NCI-H446 (cell line): ENCODE results near the gene AK5.
"Not testable (repeated sequence)": the region's sequence is repeated elsewhere in the genome, so short reads cannot be mapped to it uniquely, and the experiment has no call there.

Experiments used
- DNase-seq, 2 experiments: peaks; one replicate each; lab custom pipeline; 2025; lab: John Stamatoyannopoulos, UW

AK5 gene

DNA sequence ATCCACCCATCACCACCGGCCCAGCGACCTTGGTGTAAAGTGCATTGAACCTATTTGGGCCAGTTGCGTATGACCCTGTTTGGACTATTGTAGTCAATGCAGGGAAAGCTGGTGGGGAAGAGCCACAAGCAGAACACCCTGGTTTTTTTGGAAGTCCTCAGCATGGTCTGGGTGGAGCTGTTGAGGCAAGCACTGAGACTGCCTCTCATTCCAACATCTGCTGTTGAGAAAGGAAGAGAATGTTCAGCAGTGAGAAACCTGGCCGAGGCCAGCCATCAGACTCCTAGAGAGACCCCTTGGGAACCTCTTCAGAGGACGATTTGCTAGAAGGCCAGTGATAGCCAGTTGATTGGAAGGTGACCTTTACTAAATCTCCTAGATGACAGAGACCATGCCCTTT, 217.6 kb downstream of the AK5 start:
- no peak for DNase-seq

DNA sequence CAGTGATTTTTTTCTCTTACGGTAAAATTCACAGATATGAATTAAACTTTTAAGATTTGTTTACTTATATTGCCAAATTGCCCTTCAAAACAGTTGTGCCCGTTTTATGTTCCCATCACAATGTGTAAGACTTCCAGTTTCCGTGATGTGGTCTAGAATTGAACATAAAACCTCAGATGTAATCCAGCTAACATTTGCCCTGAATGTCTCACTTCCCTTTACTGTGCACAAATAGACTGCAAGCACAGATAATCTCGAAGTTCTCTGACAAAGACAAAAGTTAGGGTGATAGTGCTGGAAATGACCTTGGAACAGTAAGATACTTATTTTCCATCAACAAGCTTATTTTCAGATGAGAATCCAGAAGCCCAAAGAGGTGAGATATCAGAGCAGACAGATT, 223.2 kb downstream of the AK5 start:
- DNase-seq = no peak

DNA sequence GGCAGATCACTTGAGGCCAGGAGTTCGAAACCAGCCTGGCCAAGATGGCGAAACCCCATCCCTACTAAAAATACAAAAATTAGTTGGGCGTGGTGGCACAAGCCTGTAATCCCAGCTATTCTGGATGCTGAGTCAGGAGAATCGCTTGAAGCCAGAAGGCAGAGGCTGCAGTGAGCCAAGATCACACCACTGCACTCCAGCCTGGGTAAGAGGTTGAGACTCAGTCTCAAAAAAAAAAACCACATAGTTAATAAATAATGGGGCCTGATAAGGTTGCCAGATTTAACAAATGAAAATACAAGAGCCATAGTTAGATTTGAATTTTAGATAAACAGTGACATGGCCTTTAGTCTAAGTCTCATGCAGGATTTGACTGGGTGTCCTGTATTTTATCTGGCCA, 225.0 kb downstream of the AK5 start:
- DNase-seq = no peak

DNA sequence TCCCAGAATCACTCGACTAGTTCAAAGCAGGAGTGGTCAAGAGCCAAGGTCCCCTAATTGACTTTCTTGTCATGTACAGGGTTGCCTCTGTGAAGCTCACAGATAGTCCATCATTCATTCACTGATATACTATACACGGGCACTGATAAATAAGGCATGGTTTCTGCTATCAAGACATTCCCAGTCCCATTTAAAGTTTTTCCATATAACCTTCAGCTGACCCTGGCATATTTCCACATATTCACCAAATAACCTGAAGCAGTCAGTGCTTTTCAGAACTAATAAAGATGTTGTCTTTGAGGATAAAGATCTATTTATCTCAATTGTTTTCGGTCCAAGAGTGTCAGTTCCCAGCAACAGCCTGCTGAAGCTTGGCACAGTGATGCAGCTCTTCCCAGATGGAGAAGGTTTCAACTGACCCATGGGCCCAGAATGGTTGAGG, 227.3 kb downstream of the AK5 start:
- no peak for DNase-seq

DNA sequence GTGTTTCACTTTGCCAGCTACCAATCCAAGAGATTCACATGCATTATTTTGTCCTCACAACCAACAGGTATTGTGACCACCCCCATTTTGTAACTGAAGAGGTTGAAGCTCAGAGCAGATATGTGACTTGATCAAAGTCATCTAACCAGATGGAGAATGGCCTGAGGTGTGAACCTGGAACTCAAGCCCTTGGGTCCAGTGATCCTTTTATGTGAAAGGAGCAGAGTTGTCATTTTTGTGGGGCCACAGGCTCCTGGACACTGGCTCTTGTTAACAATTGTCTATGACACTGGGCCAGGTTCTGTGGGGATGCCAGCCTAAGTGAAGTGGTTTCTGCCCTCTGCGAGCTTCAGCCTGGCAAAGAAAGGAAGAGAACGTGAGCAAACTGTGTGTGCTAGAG, 228.1 kb downstream of the AK5 start:
- DNase-seq = no peak

DNA sequence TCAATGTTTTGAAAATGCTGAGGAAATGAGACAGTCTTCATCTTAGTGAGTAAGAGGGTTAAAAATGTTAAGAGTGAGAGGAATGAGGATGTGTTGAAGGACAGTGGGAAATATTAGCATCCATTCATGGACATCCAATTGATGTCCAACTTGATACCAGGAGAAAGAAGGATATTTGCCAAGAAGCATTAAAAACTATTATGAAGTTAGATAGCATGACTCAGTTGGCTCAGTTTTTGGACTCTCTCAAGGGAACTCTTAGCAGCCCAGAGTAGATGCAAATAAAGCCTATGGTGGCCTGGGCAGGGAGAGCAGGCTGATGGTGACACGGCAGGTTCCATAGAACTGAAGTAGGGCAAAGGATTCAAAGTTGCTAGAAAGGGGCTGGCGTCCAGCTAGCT, 229.6 kb downstream of the AK5 start:
- DNase-seq = no peak

DNA sequence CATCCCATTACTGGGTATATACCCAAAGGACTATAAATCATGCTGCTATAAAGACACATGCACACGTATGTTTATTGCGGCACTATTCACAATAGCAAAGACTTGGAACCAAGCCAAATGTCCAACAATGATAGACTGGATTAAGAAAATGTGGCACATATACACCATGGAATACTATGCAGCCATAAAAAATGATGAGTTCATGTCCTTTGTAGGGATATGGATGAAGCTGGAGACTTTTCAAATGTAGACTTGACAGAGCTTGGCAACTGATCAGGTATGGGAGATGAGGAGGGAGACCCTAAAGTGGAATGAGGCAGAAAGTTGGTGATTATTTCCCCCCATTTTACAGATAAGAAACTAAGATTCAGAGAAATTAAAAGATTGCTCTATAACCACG, 230.8 kb downstream of the AK5 start:
- not testable (repeated sequence) for DNase-seq

DNA sequence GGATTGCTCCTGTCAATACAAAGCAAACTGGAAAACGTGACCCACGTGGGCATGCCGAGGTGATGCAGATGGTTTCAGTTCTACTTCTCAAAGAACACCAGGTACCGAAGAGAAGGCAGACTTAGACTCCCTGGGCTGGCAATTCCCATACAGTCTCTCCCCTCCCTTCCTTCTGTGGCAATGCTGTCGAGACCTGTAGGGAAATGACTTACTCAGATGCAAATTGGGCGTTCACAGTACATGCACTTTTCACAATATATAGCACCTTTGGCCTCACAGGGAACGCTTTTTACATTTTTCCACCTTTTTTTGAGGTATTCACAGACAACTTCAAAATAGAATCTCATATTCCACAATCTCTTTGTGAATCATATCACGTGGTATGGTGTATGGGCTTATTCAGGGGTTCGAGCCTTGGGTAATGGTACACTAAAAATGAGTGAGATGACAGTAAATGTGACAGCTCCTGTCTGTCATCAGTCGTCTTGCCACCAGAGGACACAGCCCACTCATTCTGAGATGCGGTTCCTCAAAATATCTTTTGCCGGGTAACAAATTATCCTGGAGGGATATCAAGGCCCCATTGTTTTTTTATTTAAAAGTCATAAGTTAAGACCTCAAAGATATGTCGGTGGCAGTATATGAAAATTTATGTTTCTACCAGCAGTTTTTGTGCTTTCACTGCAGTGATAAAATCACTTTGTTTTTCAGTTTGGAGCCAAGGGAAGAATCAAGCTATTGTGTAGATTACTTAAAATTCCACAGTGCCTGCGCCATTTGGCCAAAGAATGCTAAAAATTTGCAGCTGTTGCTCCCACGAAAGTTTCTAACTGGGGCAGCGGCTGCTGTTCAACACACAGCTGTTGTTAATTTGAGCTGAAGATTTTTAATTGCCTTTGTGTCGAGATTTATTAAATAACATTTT, 232.3 kb downstream of the AK5 start:
- no peak for DNase-seq

DNA sequence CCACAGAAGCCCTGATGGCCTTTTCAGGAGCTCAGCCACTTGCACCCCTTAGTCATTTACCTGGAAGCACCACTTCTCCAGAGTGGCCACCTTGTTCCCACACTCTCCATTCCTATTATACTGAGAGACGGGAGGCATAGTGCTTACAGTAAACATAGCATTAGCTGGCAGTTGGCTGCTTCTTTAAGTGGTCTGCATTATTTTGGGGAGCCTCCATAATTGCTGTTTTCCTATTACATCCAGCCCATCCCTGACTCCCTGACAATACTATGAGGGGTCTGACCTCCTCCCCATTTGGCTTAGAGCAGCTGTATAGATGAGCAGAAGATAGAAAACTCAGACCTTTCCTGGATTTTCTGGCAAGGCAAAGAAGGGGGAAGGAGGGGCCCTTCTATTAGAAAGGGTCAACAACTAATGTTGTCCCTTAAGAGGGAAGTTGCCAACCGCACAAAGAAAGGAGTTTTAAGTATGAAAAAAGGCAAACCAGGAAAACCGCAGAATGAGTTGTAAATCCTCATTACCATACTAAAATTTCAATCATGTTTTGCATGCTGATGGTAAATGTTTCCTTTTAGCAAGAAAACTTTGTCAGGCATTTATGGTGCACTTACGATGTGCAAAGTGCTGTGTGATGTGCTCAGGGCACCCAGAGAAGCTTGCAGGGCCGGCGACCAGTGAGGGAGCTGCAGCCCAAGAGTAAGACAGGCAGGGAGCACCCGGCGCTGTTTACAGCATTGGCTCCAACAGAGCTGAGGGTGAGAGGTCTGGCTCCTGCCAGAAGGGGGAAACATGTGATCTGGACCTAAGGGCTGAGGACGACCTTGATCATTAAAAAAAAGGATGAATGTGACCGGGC, 233.3 kb downstream of the AK5 start:
- no peak for DNase-seq

DNA sequence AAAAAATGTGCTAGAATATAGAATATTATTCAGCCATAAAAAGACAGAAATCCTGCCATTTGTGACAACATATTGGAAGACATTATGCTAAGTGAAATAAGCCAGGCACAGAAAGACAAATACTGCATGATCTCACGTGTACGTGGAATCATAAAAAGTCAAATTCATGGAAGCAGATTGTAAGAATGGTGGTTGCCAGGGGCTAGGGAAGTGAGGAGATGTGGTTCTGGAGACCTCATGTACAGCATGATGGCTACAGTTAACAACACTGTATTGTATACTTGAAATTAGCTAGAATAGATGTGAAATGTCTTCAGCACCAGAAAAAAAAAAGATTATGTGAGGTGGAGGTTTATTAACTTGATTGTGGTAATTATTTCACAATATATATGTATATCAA, 234.3 kb downstream of the AK5 start:
- no peak for DNase-seq

DNA sequence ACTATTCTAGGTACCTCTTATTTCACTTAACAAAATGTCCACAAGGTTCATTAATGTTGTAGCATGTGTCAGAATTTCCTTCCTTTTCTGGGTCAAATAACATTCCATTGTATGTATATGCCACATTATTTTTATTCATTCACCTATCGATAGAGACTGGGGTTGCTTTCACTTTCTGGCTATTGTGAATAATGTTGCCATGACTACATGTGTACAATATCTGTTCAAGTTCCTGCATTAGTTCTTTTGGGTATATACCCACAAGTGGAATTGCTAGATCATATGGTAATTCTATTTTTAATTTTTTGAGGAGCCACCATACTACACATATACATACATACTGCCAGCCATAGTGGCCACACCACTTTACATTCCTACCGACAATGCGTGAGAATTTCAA, 242.2 kb downstream of the AK5 start:
- no peak for DNase-seq

DNA sequence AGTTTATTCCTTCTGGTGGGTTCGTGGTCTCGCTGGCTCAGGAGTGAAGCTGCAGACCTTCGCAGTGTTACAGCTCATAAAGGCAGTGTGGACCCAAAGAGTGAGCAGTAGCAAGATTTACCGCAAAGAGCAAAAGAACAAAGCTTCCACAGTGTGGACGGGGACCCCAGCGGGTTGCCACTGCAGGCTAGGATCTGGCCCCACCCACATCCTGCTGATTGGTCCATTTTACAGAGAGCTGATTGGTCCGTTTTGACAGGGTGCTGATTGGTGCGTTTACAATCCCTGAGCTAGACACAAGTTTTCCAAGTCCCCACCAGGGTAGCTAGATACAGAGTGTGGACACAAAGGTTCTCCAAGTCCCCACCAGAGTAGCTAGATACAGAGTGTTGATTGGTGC, 249.3 kb downstream of the AK5 start:
- DNase-seq = not testable (repeated sequence)

DNA sequence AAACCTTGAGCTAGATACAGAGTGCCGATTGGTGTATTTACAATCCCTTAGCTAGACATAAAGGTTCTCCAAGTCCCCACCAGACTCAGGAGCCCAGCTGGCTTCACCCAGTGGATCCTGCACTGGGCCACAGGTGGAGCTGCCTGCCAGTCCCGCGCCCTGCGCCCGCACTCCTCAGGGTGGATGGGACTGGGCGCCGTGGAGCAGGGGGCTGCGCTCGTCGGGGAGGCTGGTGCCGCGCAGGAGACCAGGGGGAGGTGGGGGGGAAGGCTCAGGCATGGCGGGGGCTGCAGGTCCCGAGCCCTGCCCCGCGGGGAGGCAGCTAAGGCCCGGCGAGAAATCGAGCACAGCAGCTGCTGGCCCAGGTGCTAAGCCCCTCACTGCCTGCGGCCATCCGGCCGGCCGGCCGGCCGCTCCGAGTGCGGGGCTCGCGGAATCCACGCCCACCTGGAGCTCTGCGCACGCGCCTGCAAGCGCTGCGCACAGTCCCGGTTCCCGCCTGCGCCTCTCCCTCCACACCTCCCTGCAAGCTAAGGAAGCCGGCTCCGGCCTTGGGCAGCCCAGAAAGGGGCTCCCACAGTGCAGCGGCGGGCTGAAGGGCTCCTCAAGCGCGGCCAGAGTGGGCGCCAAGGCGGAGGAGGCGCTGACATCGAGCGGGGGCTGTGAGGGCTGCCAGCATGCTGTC, 249.9 kb downstream of the AK5 start:
- DNase-seq = not testable (repeated sequence)

DNA sequence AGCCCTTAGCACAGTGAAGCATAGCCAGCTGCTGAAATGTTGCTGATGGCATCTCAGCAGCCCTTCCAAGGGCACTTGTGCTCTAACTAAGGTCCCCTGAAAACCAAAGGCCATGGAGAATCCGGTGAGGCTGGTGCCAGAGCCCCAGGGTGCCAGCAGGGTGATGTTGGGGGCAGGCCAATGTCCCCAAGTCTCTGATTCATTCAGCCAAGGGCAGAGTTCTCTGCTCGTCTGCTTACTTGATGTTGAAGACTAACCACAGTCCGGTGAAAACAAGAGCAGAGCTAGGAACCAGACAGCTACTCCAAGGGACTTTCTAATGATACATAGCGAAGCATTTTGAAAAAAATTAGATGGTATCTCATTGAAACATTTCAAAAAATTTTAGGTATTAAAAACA, 250.8 kb downstream of the AK5 start:
- DNase-seq = no peak

DNA sequence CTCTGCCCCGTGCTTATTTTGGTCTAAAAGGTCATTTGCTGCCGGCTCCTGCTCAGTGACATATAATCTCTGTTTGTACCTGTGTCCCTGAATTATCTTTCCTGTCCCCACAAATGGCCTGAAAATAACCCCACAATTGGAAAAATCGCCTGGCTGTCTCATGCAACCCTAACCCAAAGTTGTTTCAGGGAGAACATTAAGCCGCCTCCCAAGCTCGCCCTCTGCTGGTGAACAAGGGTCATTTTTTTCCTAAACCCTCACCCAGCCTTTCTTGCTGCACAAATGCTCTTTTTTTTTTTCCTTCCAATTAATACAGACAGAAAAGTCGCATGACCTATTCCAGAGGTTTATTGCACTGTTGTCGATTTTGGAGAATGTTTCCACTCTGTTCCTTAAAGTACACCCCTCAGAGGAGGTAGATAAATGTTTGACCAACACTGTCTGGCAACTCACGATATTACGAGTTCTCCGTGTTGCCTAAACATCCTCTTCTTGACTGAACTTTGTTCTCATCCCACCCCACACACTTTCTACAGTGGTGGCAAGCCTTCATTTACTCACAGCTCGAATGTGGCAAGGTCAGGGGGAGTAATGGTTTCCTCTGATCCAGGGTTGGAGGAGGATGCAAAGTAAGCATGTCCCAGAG, 252.0 kb downstream of the AK5 start:
- DNase-seq = peak; percentile 64 to 82

DNA sequence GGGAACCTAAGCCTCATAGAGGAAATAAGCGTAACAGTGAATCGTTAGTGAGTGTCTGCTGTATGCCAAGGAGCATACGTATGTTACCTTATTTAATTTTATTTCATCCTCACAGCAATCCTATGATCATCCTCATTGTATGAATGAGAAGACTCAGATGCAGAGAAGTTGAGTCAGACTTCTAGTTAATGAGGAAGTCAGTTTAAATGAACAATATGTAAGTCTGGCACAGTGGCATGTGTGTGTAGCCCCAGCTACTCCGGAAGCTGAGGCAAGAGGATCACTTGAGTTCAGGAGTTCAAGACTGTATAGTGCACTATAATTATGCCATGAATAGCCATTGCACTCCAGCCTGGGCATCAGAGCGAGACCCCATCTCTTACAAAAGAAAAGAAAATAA, 252.6 kb downstream of the AK5 start:
- no peak for DNase-seq

DNA sequence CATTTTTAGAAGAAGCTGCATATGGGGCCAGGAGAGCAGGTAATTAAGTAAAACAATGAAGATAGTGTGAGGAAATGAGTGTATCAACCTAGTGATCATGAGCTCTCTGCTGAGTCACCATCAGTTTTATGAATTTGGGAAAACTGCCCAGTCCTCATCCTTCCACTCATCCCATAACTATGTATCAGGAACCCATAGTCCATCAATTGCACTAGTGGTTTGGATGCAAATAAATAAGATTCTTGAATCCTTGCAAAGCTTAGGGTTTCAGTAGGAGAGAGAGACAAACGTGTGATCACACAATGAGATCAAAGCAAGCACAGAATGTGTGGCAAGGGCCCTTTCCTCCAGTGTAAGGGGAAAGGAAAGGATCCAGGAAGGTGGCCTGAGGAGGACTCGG, 255.0 kb downstream of the AK5 start:
- peak in 1 of 2 experiments; percentile 51 for DNase-seq

DNA sequence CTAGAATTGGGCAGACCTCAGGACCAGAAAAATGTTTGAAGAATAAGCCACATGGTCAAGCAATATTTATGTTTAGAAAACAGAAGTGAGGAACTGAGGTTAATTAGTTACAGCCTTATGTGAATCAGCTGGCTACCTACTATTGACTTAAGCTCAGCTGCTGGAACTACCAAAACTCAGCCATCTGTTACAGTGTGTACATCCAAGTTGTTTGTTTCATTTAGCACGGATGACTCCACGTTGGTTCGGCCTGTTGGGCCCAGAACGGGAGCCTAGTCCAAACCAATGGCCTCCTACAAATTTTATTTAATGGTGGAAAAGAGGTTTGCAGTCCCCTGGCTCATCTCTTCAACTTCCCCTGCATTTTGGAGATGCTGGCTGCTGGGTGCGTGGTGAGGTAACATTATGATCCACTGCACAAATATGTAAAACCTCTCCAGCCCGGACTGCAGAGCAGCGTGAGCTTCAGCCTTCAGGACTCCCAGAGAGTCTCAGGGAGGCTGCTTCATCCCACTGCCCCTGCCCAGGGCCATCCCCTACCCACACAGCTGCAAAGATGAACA, 257.2 kb downstream of the AK5 start:
- DNase-seq = peak; percentile 60 to 68

DNA sequence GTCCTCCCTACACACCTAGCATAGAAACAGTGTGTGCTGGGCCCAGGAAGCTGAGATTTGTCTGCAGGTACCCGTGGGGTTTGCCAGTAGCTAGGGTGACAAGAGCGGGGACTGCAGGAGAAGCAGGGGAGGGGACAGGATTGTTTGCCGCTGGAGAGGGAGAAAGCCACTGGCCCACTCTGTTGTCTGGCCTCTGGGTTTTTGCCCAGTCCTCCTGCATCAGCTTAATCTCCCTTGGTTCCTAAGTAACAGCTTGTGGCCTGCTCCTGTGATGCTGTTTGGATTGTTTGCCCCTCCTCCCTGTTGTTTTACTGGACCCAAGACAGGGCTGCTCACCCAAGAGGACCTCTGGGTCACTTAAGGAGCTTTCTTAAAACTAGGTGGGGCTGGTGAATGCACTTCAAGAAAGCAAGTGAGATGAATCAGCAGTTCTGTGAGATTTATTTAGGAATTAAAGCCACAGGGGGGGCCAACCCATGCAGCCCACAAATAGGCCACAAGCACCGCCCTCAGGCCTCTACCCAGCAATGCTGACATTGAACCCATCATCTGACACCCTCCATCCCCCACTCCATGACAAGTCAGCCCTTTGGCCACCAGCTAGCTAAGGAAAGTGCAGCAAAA, 257.8 kb downstream of the AK5 start:
- peak in 1 of 2 experiments; percentile 32 for DNase-seq

DNA sequence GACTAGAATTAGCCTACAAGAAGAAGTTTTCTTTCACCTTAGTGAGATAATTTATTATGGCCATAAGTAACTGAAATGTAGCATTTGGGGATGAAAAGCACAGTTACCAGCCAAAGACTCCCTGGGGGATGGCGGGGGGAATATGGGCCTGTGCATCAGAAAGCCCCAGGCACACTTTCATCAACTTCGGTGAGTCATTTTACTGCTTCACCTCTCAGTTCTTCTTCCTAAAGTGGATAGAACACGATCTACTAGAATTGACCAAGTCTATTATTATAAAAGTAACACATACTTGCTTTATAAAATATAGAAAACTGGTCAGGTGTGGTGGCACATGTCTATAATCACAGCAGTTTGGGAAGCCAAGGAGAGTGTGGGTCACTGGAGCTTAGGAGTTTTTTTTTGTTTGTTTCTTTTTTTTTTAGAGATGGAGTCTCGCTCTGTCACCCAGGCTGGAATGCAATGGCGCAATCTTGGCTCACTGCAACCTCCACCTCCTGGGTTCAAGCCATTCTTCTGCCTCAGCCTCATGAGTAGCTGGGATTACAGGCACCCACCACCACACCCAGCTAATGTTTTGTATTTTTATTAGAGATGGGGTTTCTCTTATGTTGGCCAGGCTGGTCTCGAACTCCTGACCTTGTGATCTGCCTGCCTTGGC, 258.8 kb downstream of the AK5 start:
- no peak for DNase-seq

DNA sequence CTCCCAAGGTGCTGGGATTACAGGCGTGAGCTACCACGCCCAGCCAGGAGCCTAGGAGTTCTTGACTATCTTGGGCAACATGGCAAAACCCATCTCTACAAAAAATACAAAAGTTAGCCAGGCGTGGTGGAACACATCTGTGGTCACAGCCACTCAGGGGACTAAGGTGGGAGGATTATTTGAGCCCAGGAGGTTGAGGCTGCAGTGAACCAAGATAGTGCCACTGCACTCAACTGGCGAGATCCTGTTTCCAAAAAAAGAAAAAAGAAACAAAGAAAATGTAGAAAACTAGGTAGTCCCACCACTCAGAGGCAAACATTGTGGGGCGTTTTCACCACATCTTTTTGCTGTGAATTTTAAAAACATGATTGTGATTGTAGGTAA, 259.3 kb downstream of the AK5 start:
- DNase-seq = no peak
